Endothelial cell of umbilical vein (primary cell): ENCODE measurements around the gene SPSB2.

Experiments
- CTCF ChIP-seq, 2 donors: IDR thresholded peaks; 1 replicate in 1 of 2; 2 replicates in 1 of 2; pipeline ENCODE4 v1.5.1; 2011; ENCODE audit warnings: low read length in 2 of 2, mild to moderate bottlenecking in 2 of 2, moderate library complexity in 2 of 2, control low read depth in 1 of 2, inconsistent platforms in 1 of 2, low read depth in 1 of 2; ENCODE audit not compliant: insufficient read depth in 1 of 2; ENCODE audit errors: extremely low read depth in 1 of 2
- EZH2 ChIP-seq: IDR thresholded peaks from 2 replicates; pipeline ENCODE4 v1.6.1; 2012; ENCODE audit warnings: borderline replicate concordance, low read depth, mild to moderate bottlenecking, moderate library complexity, low read length, inconsistent platforms; ENCODE audit not compliant: severe bottlenecking
- FOS ChIP-seq: IDR thresholded peaks from 2 replicates; pipeline ENCODE4 v1.6.1; 2011; ENCODE audit warnings: mild to moderate bottlenecking, low read length, moderate library complexity, borderline replicate concordance; ENCODE audit not compliant: insufficient read depth
- JUN ChIP-seq: IDR thresholded peaks from 2 replicates; pipeline ENCODE4 v1.6.1; 2011; ENCODE audit warnings: borderline replicate concordance, low read depth; ENCODE audit not compliant: insufficient read length, insufficient read depth
- POLR2A ChIP-seq: IDR thresholded peaks from 2 replicates; pipeline ENCODE4 v1.6.1; 2012; ENCODE audit warnings: low read depth, mild to moderate bottlenecking, control low read depth, low read length
- POLR2AphosphoS5 ChIP-seq: IDR thresholded peaks from 2 replicates; pipeline ENCODE4 v1.6.1; 2012; ENCODE audit warnings: low read depth, mild to moderate bottlenecking, control low read depth, low read length, moderate library complexity; ENCODE audit not compliant: insufficient read depth
- TF ChIP-seq, protein P1 (sequence below): IDR thresholded peaks from 2 replicates; pipeline ENCODE4 v1.6.1; 2011; ENCODE audit not compliant: insufficient read depth, insufficient read length

DNA sequence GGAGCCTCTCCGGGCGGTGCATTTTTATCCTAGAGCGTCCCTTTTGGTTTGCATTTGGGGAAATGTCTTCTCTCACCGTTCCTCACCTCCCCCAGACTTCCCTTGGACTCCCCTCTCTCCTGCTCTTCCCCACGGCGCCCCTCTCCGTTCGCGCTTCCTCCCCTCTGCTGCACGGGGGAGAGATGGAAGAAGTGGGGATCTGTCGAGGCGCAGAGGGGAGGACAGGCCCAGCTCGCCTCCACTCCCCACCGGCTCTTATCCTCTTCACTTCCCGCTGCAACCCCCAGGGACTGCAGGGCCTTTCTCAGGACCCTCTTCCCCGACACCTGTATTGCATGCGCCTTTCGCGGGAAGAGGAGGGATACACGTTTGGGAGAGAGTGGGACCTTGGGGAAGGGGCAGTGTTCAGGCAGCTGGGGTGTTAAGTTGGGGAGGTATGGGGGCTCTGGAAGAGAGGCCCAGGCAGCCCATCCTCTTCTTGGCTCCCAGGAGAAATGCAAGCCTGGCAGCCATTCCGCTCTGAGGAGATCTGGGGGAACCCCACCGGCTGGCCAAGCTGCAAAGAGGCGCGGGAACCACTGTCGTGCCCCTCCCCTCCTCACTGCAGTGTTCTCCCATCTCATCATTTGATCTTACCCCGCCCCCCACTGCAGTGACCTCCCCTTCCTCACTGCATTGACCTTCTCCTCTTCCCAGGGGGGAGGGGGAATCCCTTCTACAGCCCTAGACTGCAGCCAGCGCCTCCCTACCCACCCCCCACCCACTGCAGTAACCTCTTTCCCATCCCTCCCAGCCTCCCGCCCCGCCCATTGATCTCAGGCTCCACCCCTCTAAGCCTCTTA lies 42.1 kb upstream of the SPSB2 start:
- no peak for TF ChIP-seq CTCF (IDR thresholded peaks at IDR 0.05; ENCODE audit: extremely low read depth in 1 of 2, insufficient read depth in 1 of 2, low read depth in 1 of 2, low read length in 2 of 2)
- no peak for TF ChIP-seq JUN
- TF ChIP-seq EZH2 = no peak
- no peak for TF ChIP-seq POLR2AphosphoS5
- no peak for TF ChIP-seq POLR2A
- TF ChIP-seq, protein P1, sequence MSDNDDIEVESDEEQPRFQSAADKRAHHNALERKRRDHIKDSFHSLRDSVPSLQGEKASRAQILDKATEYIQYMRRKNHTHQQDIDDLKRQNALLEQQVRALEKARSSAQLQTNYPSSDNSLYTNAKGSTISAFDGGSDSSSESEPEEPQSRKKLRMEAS = no peak
- no peak for TF ChIP-seq FOS
